ENCODE results near the gene ARMC8.

The ARMC8 gene

GRCh38 chr3:138199851-138200250 lies 12.8 kb downstream of the ARMC8 start:
- no peak for DNase-seq

GRCh38 chr3:138200424-138200823 lies 13.3 kb downstream of the ARMC8 start:
- no peak for DNase-seq

- DNase-seq, result no peak
Measured at GRCh38 chr3:138202945-138203701, 16.0 kb downstream of the ARMC8 start.

GRCh38 chr3:138203938-138204337 lies 16.8 kb downstream of the ARMC8 start:
- DNase-seq, result no peak

- no peak for DNase-seq
Measured at GRCh38 chr3:138205527-138205926, 18.4 kb downstream of the ARMC8 start.

- no peak for DNase-seq
Measured at GRCh38 chr3:138206196-138206595, 19.1 kb downstream of the ARMC8 start.

- no peak for DNase-seq
Measured at GRCh38 chr3:138210528-138210927, 23.4 kb downstream of the ARMC8 start.

GRCh38 chr3:138213398-138214085 lies 26.4 kb downstream of the ARMC8 start:
- peak; percentile 25 to 50 (median 46) for DNase-seq

- DNase-seq, result peak; percentile 65 to 81 (median 75)
Measured at GRCh38 chr3:138219255-138219654, 32.2 kb downstream of the ARMC8 start.

GRCh38 chr3:138220242-138220641 lies 33.1 kb downstream of the ARMC8 start:
- DNase-seq, result no peak

- no peak for DNase-seq
Measured at GRCh38 chr3:138220788-138221187, 33.7 kb downstream of the ARMC8 start.

GRCh38 chr3:138222131-138222941 lies 35.2 kb downstream of the ARMC8 start:
- peak; percentile 48 to 83 (median 81) for DNase-seq

- peak in 2 of 3 donors; percentile 28 to 30 for DNase-seq
Measured at GRCh38 chr3:138222942-138223287, 35.8 kb downstream of the ARMC8 start.

- DNase-seq, result no peak
Measured at GRCh38 chr3:138227650-138228049, 40.5 kb downstream of the ARMC8 start.

GRCh38 chr3:138230525-138230924 lies 43.4 kb downstream of the ARMC8 start:
- no peak for DNase-seq

GRCh38 chr3:138232705-138233364 lies 45.7 kb downstream of the ARMC8 start:
- DNase-seq, result no peak

- DNase-seq, result no peak
Measured at GRCh38 chr3:138234401-138235179, 47.5 kb downstream of the ARMC8 start.

GRCh38 chr3:138238711-138239110 lies 51.6 kb downstream of the ARMC8 start:
- no peak for DNase-seq

GRCh38 chr3:138241061-138241460 lies 54.0 kb downstream of the ARMC8 start:
- no peak for DNase-seq

GRCh38 chr3:138241676-138242075 lies 54.6 kb downstream of the ARMC8 start:
- DNase-seq, result no peak

- DNase-seq, result no peak
Measured at GRCh38 chr3:138242466-138242865, 55.4 kb downstream of the ARMC8 start.

- DNase-seq, result no peak
Measured at GRCh38 chr3:138245026-138245425, 57.9 kb downstream of the ARMC8 start.
